Cerebellar cortex (tissue), 1 donor: Measurements from ENCODE around the gene CACHD1.
"Not testable (repeated sequence)": the region's sequence is repeated elsewhere in the genome, so short reads cannot be mapped to it uniquely, and the experiment has no call there.

ENCODE experiments used
- DNase-seq: peaks from one replicate; pipeline ENCODE4 v3.0.0-alpha.2; 2015; ENCODE audit warnings: low spot score

Gene CACHD1

DNA sequence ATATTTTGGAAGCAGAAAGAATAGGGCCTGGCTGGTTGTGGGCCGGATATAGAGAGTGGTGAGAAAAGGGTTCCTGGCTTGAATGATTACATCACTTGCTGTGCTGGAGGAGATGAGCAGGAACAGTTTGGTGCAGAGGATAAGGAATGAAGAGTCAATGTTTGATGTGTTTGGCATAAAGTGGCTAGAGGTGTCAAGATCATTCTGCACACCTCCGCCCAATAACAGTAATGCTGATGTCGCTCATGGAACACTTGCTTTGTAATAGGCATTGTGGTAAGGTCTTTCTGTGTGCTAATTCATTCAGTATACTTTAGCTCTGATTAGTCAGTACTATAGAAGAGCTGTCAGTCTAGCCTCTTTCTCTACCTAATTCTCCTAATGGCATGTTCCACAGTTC, 226.9 kb downstream of the CACHD1 start:
- DNase-seq = no peak

DNA sequence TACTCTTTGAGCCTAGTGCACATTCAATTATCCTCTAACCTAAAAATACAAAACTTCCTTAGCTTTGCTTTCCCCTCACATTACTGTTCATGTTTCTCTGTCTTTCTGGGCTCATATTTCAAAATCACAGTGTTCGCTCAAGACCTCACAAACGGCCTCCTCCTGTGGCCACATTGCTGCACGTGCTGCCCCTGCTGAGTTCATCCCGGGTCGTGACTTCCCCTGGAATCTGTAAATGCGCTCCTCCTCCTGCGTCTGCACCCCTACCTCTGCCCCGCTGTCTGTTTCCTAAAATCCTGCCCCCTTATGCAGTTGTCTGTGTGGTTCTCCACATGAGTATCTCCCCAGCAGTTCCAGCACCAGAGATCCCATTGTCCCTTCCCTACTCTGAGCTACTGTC, 229.4 kb downstream of the CACHD1 start:
- DNase-seq = no peak

DNA sequence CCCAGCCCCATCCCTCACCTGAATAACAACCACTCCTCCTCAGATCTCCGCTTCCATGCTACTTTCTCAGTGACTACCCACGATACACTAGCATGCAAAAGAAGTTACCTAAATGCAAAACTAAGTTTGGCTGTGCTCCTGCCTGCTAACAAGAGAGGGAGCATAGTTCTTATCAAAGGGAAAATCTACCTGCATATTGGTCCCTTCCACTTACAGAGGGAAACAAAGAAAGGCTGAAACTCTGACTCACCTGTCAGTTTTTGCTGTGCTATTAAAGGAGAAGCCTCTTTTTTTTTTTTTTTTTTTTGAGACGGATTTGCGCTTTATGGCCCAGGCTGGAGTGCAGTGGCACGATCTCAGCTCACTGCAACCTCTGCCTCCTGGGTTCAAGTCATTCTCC, 231.1 kb downstream of the CACHD1 start:
- DNase-seq = no peak

DNA sequence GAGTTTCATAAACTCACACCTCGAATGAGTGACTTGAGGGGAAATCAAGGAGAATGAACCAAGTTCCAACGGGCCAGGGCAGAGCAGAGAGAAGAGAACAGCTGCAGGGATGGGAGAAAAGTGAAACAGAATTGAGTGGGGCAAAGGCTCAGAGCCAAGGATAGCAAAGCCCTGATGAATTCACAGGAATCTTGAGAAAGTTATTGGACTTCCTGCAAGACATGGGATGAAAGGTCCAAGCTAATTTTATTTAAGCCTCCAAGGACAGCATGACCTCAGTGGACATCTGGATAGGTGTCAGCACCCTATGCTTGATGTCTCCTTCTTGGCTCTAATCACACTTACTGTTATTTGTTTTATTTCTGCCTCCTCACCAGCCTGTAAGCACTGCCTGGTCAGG, 232.0 kb downstream of the CACHD1 start:
- DNase-seq = no peak

DNA sequence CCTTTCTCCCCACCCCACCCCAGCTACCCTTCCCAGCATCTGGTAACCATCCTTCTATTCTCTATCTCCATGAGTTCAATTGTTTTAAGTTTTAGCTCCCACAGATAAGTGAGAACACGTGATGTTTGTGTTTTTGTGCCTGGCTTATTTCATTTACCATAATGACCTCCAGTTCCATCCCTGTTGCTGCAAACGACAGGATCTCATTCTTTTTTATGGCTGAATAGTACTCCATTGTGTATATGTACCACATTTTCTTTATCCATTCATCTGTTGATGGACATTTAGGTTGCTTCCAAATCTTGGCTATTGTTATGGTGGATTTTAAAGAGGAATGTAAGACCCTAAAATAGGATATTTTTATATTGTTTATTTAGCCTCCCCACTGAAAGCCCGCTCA, 232.7 kb downstream of the CACHD1 start:
- DNase-seq = not testable (repeated sequence)

DNA sequence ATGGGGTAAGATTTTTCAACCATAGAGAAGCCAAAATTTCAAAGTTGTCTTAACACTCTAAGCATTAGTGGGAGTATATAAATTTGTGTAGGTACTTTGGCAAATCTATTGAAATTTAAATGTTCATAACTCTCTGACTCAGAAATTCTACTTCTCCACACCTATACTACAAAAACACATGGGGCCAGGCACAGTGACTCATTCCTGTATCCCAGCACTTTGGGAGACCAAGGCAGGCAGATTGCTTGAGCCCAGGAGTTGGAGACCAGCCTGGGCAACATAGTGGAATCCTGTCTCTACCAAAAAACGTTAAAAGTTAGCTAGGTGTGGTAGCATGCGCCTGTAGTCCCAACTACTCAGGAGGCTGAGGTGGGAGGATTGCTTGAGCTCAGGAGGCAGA, 233.7 kb downstream of the CACHD1 start:
- DNase-seq = no peak

DNA sequence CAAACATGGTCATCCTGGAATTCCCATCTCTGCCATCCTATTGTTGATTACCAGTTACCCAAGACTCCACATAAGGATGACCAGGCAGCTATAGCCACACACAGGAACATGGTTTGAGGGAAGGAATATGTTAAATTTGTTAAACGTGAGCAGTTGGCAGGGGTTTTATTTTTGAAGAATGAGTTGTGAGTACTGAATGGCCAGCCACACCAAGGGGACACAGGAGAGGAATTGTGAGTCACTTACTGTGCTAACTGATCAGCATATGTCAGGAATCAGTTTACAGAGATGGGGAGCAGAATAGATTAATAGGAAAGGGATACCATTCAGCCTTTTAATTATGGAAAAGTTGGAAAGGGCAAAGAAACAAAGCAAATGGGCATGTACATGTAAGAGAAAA, 235.7 kb downstream of the CACHD1 start:
- no peak for DNase-seq

DNA sequence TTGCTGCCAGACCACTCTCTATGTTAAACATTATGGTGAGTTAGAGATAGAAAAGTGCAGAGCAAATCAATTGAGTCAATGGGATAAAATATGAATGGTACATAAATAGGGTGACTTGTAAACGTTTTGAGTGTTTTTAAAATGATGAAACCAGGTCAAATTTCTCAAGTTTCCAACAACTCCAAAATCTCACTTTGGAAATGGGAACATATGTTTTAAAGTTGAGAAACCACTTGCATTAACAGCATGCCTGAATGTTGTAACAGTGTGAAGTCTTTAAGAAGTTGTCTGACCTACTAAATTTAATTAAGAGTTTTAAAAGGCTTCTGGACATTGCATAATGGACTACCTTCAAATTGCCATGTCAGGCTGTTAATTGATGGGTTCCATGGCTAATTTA, 241.3 kb downstream of the CACHD1 start:
- DNase-seq = no peak

DNA sequence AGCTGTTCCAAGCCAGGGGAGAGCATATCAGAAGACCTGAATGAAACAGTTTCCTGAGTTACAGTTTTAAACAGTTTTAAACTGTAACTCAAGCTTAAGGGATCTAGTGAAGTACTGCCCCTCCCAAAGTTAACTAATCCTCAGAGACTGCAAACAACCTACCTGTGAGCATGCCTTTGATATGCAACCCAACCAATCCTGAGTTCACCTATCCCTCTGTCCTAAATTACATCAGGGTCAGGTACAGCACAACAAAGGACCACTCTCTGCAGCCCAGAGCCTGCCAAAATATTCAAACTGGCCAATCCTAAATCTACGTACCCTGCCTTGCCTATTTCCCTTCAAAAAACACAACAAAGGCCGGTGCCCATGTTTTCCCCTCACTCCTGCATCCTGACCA, 242.1 kb downstream of the CACHD1 start:
- DNase-seq = no peak

DNA sequence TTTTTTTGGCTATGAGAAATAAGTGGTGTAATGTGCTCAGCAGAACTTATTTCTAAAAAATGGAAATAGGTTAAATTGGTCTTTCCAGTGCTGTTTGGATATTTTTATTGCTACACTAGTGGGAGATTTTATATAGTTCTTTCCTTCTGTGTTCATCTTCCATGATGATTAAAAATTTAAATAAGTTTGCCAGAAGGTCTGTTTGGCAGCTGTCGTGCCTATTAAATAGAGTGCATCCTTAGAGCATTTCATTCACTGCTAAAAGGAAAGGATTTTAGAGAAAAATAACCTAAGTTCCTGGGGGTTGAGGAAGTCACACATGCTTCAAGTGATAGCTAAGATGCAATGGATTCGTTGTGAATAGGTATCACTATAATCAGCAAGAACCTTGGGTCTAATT, 245.3 kb downstream of the CACHD1 start:
- no peak for DNase-seq

DNA sequence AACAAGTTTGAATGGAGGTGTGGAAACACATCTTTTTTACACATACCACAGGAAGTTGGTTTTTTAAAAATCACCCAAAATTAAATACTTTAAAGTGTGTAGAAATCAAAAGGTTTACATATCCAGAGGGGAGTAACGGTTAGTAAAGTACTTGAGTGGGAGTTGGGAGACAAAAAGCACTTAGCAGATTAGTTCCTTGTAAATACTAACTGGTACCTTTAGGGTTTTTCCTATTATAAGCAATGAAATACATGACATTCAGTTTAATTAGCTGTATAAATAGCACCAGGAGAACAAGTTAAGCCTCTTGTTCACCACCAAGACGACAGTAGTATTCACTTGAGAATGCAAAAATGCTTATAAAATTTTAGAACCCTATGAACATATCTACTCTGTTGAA, 251.2 kb downstream of the CACHD1 start:
- no peak for DNase-seq

DNA sequence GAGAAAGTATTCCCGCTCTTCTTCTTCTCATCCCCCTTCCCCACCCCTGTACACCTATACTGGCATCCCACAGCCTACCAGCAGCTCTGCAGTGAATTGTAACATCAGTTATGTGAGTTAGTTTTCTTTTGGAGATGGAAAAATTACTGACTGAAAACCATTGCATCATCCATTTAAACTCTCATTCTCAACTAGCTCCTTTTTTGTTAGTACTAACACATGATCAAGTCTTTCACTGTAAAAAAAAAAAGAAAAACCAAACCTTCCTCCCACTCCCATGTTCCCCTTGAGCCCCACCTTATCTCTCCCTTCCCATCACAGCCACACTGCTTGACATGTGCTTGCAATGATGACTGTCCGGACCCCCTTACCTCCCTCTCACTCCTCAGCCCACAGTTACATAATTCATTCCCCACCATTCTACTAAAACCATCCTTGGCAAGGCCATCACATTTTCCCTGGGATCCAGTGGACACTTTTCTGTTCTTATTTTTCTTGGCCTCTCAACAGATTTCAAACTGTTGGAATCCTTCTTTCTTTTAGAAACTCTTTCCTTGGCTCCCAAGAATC, 251.7 kb downstream of the CACHD1 start:
- DNase-seq = no peak

DNA sequence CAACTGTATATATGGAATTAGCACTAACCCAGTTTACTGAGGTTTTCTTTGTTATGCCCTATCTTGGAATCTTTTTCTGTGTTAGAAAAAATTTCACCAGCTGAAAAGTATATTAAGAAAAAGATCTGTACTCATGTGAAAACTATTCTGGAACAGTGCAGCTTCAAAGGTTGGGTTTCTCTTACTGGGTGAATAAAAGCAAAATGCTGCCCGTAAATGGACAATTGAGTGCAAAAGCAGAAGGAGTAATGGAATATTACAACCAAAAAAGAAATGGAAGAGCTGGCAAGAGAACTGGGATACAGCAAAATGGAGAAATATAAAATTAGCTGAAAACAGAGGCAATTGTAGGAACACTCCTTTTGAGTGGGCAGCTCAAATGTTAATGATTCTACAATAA, 257.9 kb downstream of the CACHD1 start:
- DNase-seq = no peak

DNA sequence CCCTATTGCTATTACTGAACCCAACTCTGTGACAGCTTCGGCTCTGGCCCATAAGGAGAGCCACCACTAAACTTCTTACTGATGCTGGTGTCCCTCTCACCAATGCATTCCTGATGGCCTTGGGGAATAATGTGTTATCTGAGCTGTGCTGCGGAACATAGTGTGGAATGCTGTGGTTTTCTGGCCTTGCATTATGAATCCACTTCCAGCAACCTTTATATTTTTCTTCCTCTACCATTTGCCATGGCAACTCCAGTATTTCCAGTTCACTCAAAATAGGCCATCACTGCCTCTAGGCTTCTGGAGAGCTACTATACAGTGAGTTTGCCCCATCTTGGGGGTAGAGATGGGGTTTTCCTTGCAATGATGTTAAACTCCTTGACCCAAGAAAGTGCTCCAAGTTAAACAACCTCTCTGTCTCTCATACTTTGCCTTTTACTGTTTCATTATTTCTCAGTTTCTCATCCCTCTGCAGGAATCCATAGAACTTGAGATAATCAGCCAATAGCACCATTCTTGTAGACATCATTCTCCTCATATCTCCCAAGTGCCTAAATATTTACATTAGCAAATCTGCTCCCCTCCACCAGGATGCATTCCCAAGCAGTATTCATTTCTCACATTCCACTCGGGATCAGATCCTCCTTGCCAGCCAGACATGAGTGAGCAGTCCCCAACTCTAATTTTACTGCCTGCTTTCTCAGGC, 263.8 kb downstream of the CACHD1 start:
- DNase-seq = no peak

DNA sequence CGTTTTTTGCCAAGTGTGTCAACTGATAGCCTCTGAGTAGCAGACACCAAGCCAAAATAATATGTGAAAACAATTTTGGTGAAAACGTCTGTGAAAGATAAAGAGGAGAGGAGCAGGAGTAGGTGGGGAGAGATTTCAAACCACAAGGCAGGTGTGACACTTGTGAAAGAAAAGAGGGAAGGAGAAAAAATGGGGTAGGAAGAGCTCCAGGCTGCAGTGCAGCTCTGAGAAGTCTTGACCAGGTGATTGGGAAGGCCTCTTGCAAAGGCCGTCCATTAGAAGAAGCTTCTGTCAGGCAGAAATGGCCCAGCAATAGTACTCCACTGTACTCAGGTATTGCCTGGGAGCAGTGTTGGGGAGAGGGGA, 264.3 kb downstream of the CACHD1 start:
- no peak for DNase-seq

DNA sequence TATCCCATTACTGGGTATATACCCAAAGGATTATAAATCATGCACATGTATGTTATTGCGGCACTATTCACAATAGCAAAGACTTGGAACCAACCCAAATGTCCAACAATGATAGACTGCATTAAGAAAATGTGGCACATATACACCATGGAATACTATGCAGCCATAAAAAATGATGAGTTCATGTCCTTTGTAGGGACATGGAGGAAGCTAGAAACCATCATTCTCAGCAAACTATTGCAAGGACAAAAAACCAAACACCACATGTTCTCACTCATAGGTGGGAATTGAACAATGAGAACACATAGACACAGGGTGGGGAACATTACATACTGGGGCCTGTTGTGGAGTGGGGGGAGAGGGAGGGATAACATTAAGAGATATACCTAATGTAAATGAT, 270.8 kb downstream of the CACHD1 start:
- not testable (repeated sequence) for DNase-seq
